GM18870 (cell line): ENCODE results near the gene CEP72.
"Not testable (repeated sequence)": the region's sequence is repeated elsewhere in the genome, so short reads cannot be mapped to it uniquely, and the experiment has no call there.

Source experiments
- ATAC-seq: cut with Tn5 transposase; IDR thresholded peaks from one replicate; pipeline ENCODE4 v1.9.1; 2021; ENCODE audit warnings: moderate library complexity; ENCODE audit not compliant: unreplicated experiment

CEP72 gene

GRCh38 chr5:612498-613424 is 621 bp downstream of the CEP72 start:
- ATAC-seq, result no peak

GRCh38 chr5:616484-617039 is 4.4 kb downstream of the CEP72 start:
- ATAC-seq, result no peak

GRCh38 chr5:617896-618295 is 5.8 kb downstream of the CEP72 start:
- ATAC-seq, result no peak

GRCh38 chr5:618450-618849 is 6.3 kb downstream of the CEP72 start:
- ATAC-seq, result no peak

GRCh38 chr5:619444-619843 is 7.3 kb downstream of the CEP72 start:
- ATAC-seq, result no peak

GRCh38 chr5:620152-620551 is 8.0 kb downstream of the CEP72 start:
- no peak for ATAC-seq

- ATAC-seq, result no peak
These were observed 8.5 kb downstream of the CEP72 start for GRCh38 chr5:620586-621180.

- no peak for ATAC-seq
These were observed 9.2 kb downstream of the CEP72 start for GRCh38 chr5:621341-621761.

GRCh38 chr5:622359-622758 is 10.2 kb downstream of the CEP72 start:
- ATAC-seq, result no peak

GRCh38 chr5:622946-623522 is 10.9 kb downstream of the CEP72 start:
- no peak for ATAC-seq

GRCh38 chr5:623531-623930 is 11.4 kb downstream of the CEP72 start:
- ATAC-seq, result no peak

- ATAC-seq, result no peak
These were observed 12.2 kb downstream of the CEP72 start for GRCh38 chr5:624118-624950.

- ATAC-seq, result no peak
These were observed 12.8 kb downstream of the CEP72 start for GRCh38 chr5:624951-625230.

GRCh38 chr5:625516-625915 is 13.4 kb downstream of the CEP72 start:
- ATAC-seq, result no peak

- no peak for ATAC-seq
These were observed 14.7 kb downstream of the CEP72 start for GRCh38 chr5:626850-627249.

- no peak for ATAC-seq
These were observed 15.7 kb downstream of the CEP72 start for GRCh38 chr5:627840-628239.

GRCh38 chr5:628351-629205 is 16.4 kb downstream of the CEP72 start:
- not testable (repeated sequence) for ATAC-seq

GRCh38 chr5:633501-633955 is 21.4 kb downstream of the CEP72 start:
- ATAC-seq, result no peak

- no peak for ATAC-seq
These were observed 22.1 kb downstream of the CEP72 start for GRCh38 chr5:634191-634590.
